HL-60 (cell line): ENCODE results near the gene ACP4.

Experiments
- CTCF ChIP-seq: IDR thresholded peaks from one replicate; pipeline ENCODE4 v1.5.1; 2011; ENCODE audit warnings: low read length, control low read depth, inconsistent platforms; ENCODE audit not compliant: insufficient read depth
- GABPA ChIP-seq: IDR thresholded peaks from 2 replicates; pipeline ENCODE4 v1.6.1; 2012; ENCODE audit warnings: low read depth
- POLR2AphosphoS5 ChIP-seq: IDR thresholded peaks from 2 replicates; pipeline ENCODE4 v1.6.1; 2012; ENCODE audit warnings: low read depth
- SPI1 ChIP-seq: IDR thresholded peaks from 2 replicates; pipeline ENCODE4 v1.6.1; 2012; ENCODE audit warnings: low read depth, mild to moderate bottlenecking, borderline replicate concordance

- TF ChIP-seq CTCF, result no peak
- TF ChIP-seq GABPA, result no peak
- no peak for TF ChIP-seq POLR2AphosphoS5
- no peak for TF ChIP-seq SPI1
These were observed 7.2 kb downstream of the ACP4 start for GRCh38 chr19:50797429-50797780.
